ENCODE measurements around the gene UBASH3B. TPM values are rescaled to one million over a fixed set of nuclear protein-coding genes. Genes with fewer than 3 reads are reported as not detected.

The UBASH3B gene
- total and polyA plus RNA-seq, 11 donors, result 0.72 to 19.0 (median 1.7) TPM

- Histone ChIP-seq H3K4me3 (no peak overlapping the region), H3K4me1 (peaks cover 0 to 26% (median 9%) of the 10 kb centered on the region in 12 donors), H3K27ac (no peak overlapping the region), H3K27me3 (no peaks in the 10 kb centered on the region), H3K36me3 (peaks cover 0 to 23% (median 0%) of the 10 kb centered on the region in 9 donors), H3K9me3 (no peaks in the 10 kb centered on the region)
- no peak for DNase-seq
- TF ChIP-seq CTCF (IDR thresholded peaks at IDR 0.05) (no peak), POLR2A (IDR thresholded peaks at IDR 0.05) (no peak)
- intact Hi-C loops (cut with DNase I), result no loop called here
- WGBS, 4 donors, result 93 to 100% (median 95%) methylated on average over 2 of the region's 2 CpGs
- ATAC-seq, result no peak
Measured at GRCh38 chr11:122811721-122812120, 156.2 kb downstream of the UBASH3B start.

- Histone ChIP-seq H3K27me3 (no peaks in the 10 kb centered on the region), H3K36me3 (peaks cover 0 to 17% (median 0%) of the 10 kb centered on the region in 9 donors), H3K4me1 (peaks cover 0 to 31% (median 14%) of the 10 kb centered on the region in 12 donors), H3K27ac (no peak overlapping the region), H3K9me3 (no peaks in the 10 kb centered on the region), H3K4me3 (no peak overlapping the region)
- ATAC-seq, result no peak
- 52 to 64% (median 59%) methylated on average over 4 of the region's 4 CpGs for WGBS, 4 donors
- DNase-seq, result no peak
- TF ChIP-seq POLR2A (IDR thresholded peaks at IDR 0.05), result no peak
- no peak for TF ChIP-seq CTCF (IDR thresholded peaks at IDR 0.05)
- intact Hi-C loops (cut with DNase I), result no loop called here
Measured at GRCh38 chr11:122812638-122813037, 157.1 kb downstream of the UBASH3B start.

- H3K4me3 ChIP-seq, result no peak overlapping the region
- no peaks in the 10 kb centered on the region for H3K27me3 ChIP-seq
- intact Hi-C loops (cut with DNase I), result no loop called here
- ATAC-seq (no peak), DNase-seq (no peak)
- WGBS, 4 donors, result 66 to 76% (median 72%) methylated on average over 8 of the region's 8 CpGs
- H3K36me3 ChIP-seq, result peaks cover 0 to 17% (median 0%) of the 10 kb centered on the region in 9 donors
- H3K4me1 ChIP-seq, result peaks cover 0 to 26% (median 8%) of the 10 kb centered on the region in 12 donors
- no peaks in the 10 kb centered on the region for H3K9me3 ChIP-seq
- no peak overlapping the region for H3K27ac ChIP-seq
- no peak for TF ChIP-seq CTCF (IDR thresholded peaks at IDR 0.05)
- no peak for TF ChIP-seq POLR2A (IDR thresholded peaks at IDR 0.05)
Measured at GRCh38 chr11:122813176-122813893, 157.8 kb downstream of the UBASH3B start.

GRCh38 chr11:122813894-122814270 is 158.4 kb downstream of the UBASH3B start:
- Histone ChIP-seq H3K36me3 (peaks cover 0 to 17% (median 0%) of the 10 kb centered on the region in 9 donors), H3K4me1 (peaks cover 0 to 22% (median 7%) of the 10 kb centered on the region in 12 donors), H3K4me3 (no peak overlapping the region), H3K27ac (no peak overlapping the region), H3K9me3 (no peaks in the 10 kb centered on the region), H3K27me3 (no peaks in the 10 kb centered on the region)
- 66 to 73% (median 67%) methylated on average over 1 of the region's 1 CpG for WGBS, 4 donors
- intact Hi-C loops (cut with DNase I), result no loop called here
- DNase-seq (no peak), ATAC-seq (no peak)
- no peak for TF ChIP-seq POLR2A (IDR thresholded peaks at IDR 0.05)
- TF ChIP-seq CTCF (IDR thresholded peaks at IDR 0.05), result no peak
